CD4-positive, alpha-beta T cell treated with Interleukin-15 for 1 hour (primary cell): Measurements from ENCODE around the gene AQP2.
A peak's percentile ranks its signal among the peaks of the same experiment; 100 is the strongest.

Experiments
- DNase-seq: peaks from one replicate; pipeline ENCODE4 v3.0.0-alpha.2; 2020

Gene AQP2

GRCh38 chr12:49920915-49921286 lies 29.6 kb upstream of the AQP2 start:
- DNase-seq: no peak

- DNase-seq: no peak
Measured at GRCh38 chr12:49921299-49921698, 29.2 kb upstream of the AQP2 start.

DNA sequence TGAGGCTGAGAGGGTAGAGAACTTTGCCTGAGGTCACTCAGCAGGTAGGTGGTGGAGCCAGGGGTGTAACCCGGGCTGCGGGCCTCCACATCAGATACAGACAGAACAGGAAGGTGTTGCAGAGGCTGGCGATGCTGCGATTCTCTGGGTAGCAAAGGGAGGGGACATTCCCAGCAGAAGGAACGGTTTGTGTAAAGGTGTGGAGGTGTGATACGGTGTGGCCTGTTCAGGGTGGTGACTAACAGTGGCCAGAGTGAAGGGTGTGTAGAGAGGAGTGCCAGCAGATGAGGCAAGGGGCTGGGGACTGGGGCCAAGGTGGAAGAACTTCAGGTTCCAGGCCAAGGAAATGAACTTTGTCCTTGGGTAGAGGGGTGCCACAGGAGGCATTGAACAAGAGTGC lies 28.6 kb upstream of the AQP2 start:
- DNase-seq: no peak

- no peak for DNase-seq
Measured at GRCh38 chr12:49922349-49923034, 28.0 kb upstream of the AQP2 start.

DNA sequence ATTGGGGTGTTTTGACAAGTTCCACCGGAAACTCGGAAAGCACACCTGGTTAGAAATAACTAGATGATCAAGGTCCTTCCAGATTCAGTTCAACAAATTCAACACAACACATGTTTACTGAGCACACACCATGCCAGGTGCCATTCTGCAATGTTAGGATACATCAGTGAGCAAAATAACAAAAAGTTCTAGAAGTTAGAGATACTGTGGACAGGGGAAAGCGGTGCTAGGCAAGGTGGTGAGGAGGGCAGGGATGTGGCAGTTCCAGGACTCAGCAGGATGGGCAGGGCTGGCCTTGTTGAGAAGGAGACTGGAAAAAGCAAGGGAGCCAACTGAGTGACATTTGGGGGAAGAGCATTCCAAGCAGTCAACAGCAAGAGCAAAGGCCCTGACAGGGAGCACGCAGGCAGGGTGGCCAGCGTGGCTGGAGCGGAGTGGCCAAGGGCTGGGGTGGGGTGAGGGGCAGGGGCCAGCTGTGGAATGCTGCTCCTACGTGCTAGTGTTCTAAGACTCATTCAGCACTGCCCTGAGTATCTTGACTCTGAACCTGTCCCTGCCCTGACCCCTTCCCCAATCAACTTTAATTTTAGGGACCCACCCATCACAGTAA lies 27.4 kb upstream of the AQP2 start:
- no peak for DNase-seq

- no peak for DNase-seq
Measured at GRCh38 chr12:49923880-49924556, 26.5 kb upstream of the AQP2 start.

- DNase-seq: no peak
Measured at GRCh38 chr12:49924628-49925246, 25.8 kb upstream of the AQP2 start.

- DNase-seq: no peak
Measured at GRCh38 chr12:49925433-49926204, 24.9 kb upstream of the AQP2 start.

GRCh38 chr12:49928471-49928870 lies 22.1 kb upstream of the AQP2 start:
- DNase-seq: no peak

DNA sequence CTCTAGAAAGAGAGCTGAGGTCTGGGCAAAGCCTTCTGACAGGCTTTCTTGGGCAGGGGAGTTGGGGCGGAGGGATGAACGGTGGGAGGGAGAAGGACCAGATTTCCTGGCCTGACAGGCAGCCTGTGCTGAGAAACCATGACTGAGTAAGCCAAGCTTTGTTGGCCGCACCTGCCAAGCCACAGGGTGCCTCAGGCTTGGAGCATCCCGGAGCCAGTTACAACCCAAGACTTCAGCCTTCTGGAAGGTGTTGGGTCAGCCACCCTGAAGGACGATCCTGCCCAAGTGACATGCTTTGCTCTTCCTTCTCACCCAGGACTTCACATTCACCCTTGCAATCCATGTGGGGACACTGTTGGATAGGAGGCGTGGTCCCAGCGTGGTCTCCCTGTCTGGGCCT lies 21.0 kb upstream of the AQP2 start:
- no peak for DNase-seq

DNA sequence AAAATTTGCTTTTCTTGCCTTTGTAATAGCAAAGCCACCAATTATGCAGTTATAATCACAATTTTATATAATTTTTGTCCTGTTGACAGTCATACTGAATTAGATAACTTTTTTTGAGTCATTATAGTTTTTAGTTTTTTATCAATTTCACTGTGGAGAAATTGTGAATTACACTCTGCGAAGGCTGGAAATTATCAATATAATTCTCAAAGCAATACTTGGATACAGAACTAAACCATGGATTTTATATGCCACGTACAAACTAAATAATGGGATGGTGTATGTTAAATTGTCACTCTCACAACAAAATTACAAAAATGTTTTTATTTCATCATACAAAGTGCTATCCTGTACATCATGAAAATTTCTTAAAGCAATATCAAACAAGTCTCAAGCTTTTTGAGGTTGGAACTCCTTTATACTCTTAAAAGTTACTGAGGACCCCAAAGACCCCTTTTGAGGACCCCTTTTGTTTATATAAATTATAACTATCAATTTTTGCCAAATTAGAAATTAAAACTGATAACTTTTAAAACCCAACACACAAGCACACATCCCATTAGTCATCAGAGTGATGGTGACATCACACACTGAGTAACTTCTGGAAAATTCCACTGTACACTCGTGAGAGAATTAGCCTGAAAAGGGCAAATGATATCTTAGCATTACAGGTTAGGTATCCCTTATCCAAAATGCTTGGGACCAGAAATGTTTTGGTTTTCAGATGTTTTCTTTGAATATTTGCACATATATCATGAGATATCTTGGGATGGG lies 19.8 kb upstream of the AQP2 start:
- DNase-seq: no peak

DNA sequence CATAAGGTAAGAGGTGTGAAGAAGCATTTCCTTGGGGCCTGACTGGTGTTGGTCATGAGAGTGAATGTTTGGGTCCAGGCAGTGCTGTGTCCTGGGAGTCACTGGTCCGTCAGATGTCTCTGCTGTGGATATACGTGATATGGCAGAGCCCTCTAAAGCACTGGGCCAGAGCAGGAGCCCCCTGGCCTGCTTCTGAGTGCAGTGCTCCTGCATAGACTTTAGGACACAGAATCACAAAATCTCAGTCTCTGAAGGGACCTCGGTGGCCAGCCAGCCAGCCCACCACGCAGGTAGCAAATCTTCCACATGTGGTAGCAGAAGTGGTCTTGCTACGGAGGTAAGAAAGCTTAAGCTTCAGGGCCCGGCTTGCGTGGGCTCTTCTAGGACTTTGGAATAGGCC lies 18.5 kb upstream of the AQP2 start:
- no peak for DNase-seq

- no peak for DNase-seq
Measured at GRCh38 chr12:49932533-49933130, 17.9 kb upstream of the AQP2 start.

- DNase-seq: no peak
Measured at GRCh38 chr12:49933796-49934195, 16.7 kb upstream of the AQP2 start.

GRCh38 chr12:49934505-49934904 lies 16.0 kb upstream of the AQP2 start:
- no peak for DNase-seq

DNA sequence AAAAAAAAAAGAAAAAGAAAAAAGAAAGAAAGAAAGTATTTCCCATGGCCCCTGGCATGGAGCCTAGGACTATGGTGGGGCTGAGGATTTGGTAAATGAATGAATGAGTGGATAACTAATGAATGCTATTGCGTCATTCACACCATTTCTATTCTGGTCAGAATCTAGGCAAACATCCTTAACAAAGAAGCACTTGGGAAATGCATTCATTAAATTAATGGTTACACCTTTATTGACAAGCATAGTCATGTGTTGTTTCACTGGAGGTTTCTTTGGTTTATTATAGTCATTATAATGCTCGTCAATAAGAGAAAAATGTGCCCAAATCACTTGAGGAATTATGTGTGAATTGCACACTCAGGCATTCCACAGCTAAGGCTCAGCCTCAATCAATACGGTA lies 13.6 kb upstream of the AQP2 start:
- no peak for DNase-seq

DNA sequence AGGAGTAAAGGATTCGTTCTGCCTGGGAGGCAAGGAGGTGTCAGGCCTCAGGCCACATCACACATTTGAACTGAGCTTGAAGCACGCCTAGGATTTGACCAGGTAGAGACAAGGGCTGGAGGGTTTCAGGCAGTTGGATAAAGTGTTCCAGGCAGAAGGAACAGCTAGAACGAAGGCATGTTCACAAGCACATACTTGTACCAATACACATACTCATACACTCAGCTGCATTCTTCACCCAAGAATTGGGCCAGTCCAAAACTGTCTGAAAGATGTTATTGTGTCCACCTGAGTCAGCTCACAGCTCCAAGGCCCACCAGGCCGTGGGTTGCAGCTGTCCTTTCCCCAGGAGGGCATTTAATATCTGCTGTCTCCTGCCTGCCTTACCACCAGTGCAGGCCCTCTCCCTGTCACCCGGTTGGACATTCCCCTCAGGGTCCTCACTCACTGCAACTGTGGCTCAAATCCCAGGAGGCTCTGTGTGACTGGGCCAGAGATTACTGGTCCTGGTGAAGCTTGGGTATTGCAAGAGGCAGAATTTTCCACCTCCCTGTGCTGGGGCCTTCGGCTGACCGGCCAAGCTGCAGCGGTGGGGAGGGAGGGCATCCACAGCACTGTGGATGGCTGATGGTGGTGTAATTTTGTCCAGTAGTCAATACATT lies 12.8 kb upstream of the AQP2 start:
- DNase-seq: no peak

DNA sequence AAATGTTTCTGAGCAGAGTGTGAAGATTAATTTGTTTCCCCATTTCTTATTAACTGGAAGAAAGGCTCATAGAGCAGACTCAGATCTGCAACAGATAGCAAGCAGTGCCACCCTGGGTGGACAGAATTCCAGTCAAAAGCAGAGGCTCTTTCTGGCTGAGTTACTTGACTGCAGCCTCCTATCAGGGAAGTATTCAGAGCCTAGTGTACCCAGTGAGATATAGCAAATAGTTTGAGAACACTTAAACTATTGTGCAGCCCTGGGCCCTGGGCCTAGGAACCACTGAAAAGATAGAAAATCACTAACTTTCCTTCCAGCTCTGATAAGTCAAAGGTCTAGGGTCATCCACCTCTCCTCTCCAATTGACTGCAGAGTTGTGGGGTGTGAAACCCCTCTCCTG lies 11.2 kb upstream of the AQP2 start:
- no peak for DNase-seq

- no peak for DNase-seq
Measured at GRCh38 chr12:49939707-49940106, 10.8 kb upstream of the AQP2 start.

- peak; percentile 11 for DNase-seq
Measured at GRCh38 chr12:49941556-49942511, 8.7 kb upstream of the AQP2 start.
